ENCODE results near the gene PDGFA. TPM values are rescaled to one million over a fixed set of nuclear protein-coding genes. Genes with fewer than 3 reads are reported as not detected.

Gene PDGFA
- total RNA-seq, 1 experiment from 2014 or later, result 18.4 TPM

DNA sequence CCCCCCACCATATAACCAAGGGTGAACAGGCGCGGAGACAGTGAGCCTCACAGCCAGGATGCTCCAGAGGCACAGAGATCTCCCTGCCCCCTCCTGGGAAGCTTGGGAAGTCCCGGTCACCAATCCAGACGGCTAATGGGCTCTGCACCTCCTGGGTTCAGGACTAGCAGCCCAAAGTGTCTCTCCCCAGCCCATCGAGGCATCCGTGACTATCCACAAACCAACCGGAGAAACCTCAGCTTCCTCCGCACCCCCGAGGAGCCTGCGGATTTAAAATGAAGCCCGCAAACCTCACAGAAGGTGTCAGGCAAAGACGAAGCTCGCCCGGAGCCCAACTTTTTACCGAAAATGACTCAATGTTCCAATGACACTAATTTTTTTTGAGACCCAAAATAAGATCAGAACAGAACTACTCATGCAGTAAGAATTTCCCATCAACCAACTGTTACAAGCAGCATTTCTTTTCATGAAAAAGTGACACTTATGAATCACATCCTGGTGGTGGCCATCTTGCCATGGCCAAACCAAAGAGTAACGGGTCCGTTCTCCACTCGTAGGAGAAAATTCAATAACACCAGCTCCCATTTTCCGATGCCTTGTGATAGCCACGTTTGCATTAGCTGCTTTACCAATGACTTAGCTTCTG, 6.0 kb downstream of the PDGFA start:
- no peaks in the 10 kb centered on the region for H3K9me3 ChIP-seq (ENCODE audit: low read length)
- ChIA-PET CTCF (no interaction called here), POLR2A (ENCODE audit: unreplicated experiment) (no interaction called here)
- BruUV-seq (replicated peaks), result no TSS peak
- no peaks in the 10 kb centered on the region for H3K4me1 ChIP-seq (ENCODE audit: insufficient read depth, low read length)
- no peaks in the 10 kb centered on the region; the same call in 1 of the 2 replicates for H3K36me3 ChIP-seq (ENCODE audit: low read depth, low read length)
- TF ChIP-seq EZH2 (IDR thresholded peaks at IDR 0.05; ENCODE audit: low read length, unreplicated experiment) (no peak), EZH2phosphoT487 (IDR thresholded peaks at IDR 0.05; ENCODE audit: borderline replicate concordance, low read length) (no peak)
- TF ChIP-seq, protein P1, sequence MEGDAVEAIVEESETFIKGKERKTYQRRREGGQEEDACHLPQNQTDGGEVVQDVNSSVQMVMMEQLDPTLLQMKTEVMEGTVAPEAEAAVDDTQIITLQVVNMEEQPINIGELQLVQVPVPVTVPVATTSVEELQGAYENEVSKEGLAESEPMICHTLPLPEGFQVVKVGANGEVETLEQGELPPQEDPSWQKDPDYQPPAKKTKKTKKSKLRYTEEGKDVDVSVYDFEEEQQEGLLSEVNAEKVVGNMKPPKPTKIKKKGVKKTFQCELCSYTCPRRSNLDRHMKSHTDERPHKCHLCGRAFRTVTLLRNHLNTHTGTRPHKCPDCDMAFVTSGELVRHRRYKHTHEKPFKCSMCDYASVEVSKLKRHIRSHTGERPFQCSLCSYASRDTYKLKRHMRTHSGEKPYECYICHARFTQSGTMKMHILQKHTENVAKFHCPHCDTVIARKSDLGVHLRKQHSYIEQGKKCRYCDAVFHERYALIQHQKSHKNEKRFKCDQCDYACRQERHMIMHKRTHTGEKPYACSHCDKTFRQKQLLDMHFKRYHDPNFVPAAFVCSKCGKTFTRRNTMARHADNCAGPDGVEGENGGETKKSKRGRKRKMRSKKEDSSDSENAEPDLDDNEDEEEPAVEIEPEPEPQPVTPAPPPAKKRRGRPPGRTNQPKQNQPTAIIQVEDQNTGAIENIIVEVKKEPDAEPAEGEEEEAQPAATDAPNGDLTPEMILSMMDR (conservative IDR thresholded peaks at IDR 0.05; ENCODE audit: low read depth, low read length), result no peak
- no peaks in the 10 kb centered on the region for H4K20me1 ChIP-seq (ENCODE audit: low read length)
- H3K9ac ChIP-seq (ENCODE audit: low read length), result no peak overlapping the region
- no peaks in the 10 kb centered on the region for H3F3A ChIP-seq (ENCODE audit: low read length, unreplicated experiment)
- H3K4me2 ChIP-seq (ENCODE audit: low read length), result no peak overlapping the region
- no peaks in the 10 kb centered on the region for H3K9me2 ChIP-seq (replicated peaks; ENCODE audit: low read length)
- ATAC-seq (no peak), DNase-seq (peak; percentile 9)
- intact Hi-C loops (cut with micrococcal nuclease), result no loop called here
- no peaks in the 10 kb centered on the region for H3K27me3 ChIP-seq (ENCODE audit: low read length)
- peaks cover 45% of the 10 kb centered on the region for H3K79me2 ChIP-seq (ENCODE audit: low read length)
- no peak overlapping the region for H2AFZ ChIP-seq (ENCODE audit: low read length)
- H3K4me3 ChIP-seq (ENCODE audit: low read length), result no peak overlapping the region
- H3K27ac ChIP-seq (ENCODE audit: low read length), result no peak overlapping the region

DNA sequence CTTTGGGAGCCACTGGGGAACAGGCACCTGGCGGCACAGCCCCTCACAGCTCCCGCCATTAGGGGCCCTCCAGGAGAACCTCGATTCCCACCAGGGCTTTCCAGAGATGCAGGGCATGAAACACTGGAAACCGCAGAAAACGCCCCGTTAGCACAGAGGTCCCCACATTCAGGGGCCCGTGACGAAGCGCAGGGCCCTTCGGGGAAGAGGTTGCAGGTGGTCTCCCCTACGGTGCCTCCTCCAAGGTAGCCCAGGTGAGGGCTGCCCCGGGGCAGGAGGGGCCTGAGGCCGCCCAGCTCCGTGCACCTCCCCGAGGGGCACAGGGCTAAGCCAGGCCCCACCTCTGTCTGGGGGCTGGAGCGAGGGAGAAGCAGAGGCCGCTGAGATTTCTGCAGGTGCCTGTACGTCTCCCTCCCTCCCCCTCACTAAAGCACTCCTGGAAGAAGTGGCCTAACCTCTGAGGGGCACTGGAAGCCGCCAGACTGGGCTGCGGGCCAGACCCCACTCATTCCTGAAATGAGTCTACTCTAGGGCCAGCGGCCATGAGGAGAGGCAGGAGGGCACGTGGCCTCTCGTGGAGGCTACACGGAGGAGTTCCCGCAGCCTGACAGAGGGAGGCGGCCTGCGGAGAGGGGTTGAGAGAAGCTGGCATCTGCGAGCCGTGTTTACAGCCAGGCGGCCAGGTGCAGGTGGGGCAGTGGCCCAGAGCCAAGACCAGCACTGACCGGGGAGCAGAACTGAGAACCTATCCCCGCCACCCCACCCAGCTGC, 6.9 kb downstream of the PDGFA start:
- intact Hi-C loops (cut with micrococcal nuclease), result no loop called here
- no peak overlapping the region for H3K9ac ChIP-seq (ENCODE audit: low read length)
- CTCF ChIA-PET, result no interaction called here
- H3K27me3 ChIP-seq (ENCODE audit: low read length), result no peaks in the 10 kb centered on the region
- no peaks in the 10 kb centered on the region for H3K9me3 ChIP-seq (ENCODE audit: low read length)
- no peaks in the 10 kb centered on the region for H4K20me1 ChIP-seq (ENCODE audit: low read length)
- no peak overlapping the region for H3K27ac ChIP-seq (ENCODE audit: low read length)
- BruUV-seq (replicated peaks), result no TSS peak
- no peaks in the 10 kb centered on the region; the same call in 1 of the 2 replicates for H3K36me3 ChIP-seq (ENCODE audit: low read depth, low read length)
- no peak overlapping the region for H3K4me2 ChIP-seq (ENCODE audit: low read length)
- no peaks in the 10 kb centered on the region for H3K4me1 ChIP-seq (ENCODE audit: insufficient read depth, low read length)
- H3K79me2 ChIP-seq (ENCODE audit: low read length), result peaks cover 36% of the 10 kb centered on the region
- ATAC-seq, result no peak
- DNase-seq, result no peak
- no peak overlapping the region for H2AFZ ChIP-seq (ENCODE audit: low read length)
- POLR2A ChIA-PET (ENCODE audit: unreplicated experiment), result no interaction called here
- TF ChIP-seq EZH2phosphoT487 (IDR thresholded peaks at IDR 0.05; ENCODE audit: borderline replicate concordance, low read length) (no peak), EZH2 (IDR thresholded peaks at IDR 0.05; ENCODE audit: low read length, unreplicated experiment) (no peak)
- TF ChIP-seq, protein P1 (conservative IDR thresholded peaks at IDR 0.05; ENCODE audit: low read depth, low read length), result no peak
- no peaks in the 10 kb centered on the region for H3K9me2 ChIP-seq (replicated peaks; ENCODE audit: low read length)
- no peaks in the 10 kb centered on the region for H3F3A ChIP-seq (ENCODE audit: low read length, unreplicated experiment)
- H3K4me3 ChIP-seq (ENCODE audit: low read length), result no peak overlapping the region

DNA sequence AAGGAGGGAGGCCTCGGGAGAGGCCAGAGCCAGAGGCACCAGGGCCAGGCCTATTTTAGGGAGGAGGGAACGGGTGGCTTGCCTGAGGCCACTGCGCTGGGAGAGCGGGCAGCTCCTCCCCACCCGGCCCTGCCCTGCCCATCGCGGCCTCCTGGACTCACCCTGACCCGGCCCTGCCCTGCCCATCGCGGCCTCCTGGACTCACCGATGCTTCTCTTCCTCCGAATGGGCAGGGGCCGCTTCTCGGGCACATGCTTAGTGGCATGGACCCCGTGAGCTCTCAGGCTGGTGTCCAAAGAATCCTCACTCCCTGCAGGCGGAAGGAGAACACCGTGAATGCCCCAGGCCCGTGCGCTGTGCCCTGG, 7.5 kb downstream of the PDGFA start:
- Histone ChIP-seq H3K36me3 (ENCODE audit: low read depth, low read length) (no peaks in the 10 kb centered on the region; the same call in 1 of the 2 replicates), H3K27ac (ENCODE audit: low read length) (no peak overlapping the region), H2AFZ (ENCODE audit: low read length) (no peak overlapping the region), H3K4me3 (ENCODE audit: low read length) (no peak overlapping the region), H3K79me2 (ENCODE audit: low read length) (peaks cover 34% of the 10 kb centered on the region), H3K4me1 (ENCODE audit: insufficient read depth, low read length) (no peaks in the 10 kb centered on the region), H3K9ac (ENCODE audit: low read length) (no peak overlapping the region), H4K20me1 (ENCODE audit: low read length) (no peaks in the 10 kb centered on the region), H3K4me2 (ENCODE audit: low read length) (no peak overlapping the region), H3K9me3 (ENCODE audit: low read length) (no peaks in the 10 kb centered on the region), H3F3A (ENCODE audit: low read length, unreplicated experiment) (no peaks in the 10 kb centered on the region), H3K9me2 (replicated peaks; ENCODE audit: low read length) (no peaks in the 10 kb centered on the region), H3K27me3 (ENCODE audit: low read length) (no peaks in the 10 kb centered on the region)
- TF ChIP-seq, protein P1 (conservative IDR thresholded peaks at IDR 0.05; ENCODE audit: low read depth, low read length), result no peak
- TF ChIP-seq EZH2 (IDR thresholded peaks at IDR 0.05; ENCODE audit: low read length, unreplicated experiment) (no peak), EZH2phosphoT487 (IDR thresholded peaks at IDR 0.05; ENCODE audit: borderline replicate concordance, low read length) (no peak)
- ChIA-PET POLR2A (ENCODE audit: unreplicated experiment) (no interaction called here), CTCF (no interaction called here)
- ATAC-seq, result no peak
- intact Hi-C loops (cut with micrococcal nuclease), result no loop called here
- DNase-seq, result no peak
- BruUV-seq (replicated peaks), result no TSS peak

Measured in PC-3 (cell line).